Right ventricle myocardium inferior (tissue), 1 donor: ENCODE data around the gene RAP1A. TPM values are rescaled to one million over a fixed set of nuclear protein-coding genes. Genes with fewer than 3 reads are reported as not detected.

ENCODE experiments used
- ATAC-seq: fragments of 200-7000 bp; cut with Tn5 transposase; one replicate; pipeline ENCODE4 v1.9.1; 2020; ENCODE audit warnings: mild to moderate bottlenecking, moderate library complexity
- DNase-seq: peaks from one replicate; pipeline ENCODE4 v3.0.0; 2021; ENCODE audit errors: missing footprints
- intact Hi-C: fragments of 100-400 bp; cut with DNase I; formaldehyde crosslinking; loops from one replicate; pipeline ENCODE4 v1.11.0; 2022
- total RNA-seq: library from RNA; stranded (reverse); fragmentation: NEBNext Ultra II Directional; extraction: Animal tissue kit (Norgen Biotek cat#: 25700); gene quantifications from one replicate; pipeline ENCODE4 v1.2.1, GENCODE V29; 2021
- donor health status: DM: no; HTN: yes; CAD: no; lungs with severe emphysema.

Gene RAP1A
- total RNA-seq, 1 donor from 2014 or later, result 107 TPM

GRCh38 chr1:111725192-111725591 is 105.6 kb downstream of the RAP1A start:
- DNase-seq (peak; percentile 83), ATAC-seq (peak; percentile 64)
- intact Hi-C loops, result no loop called here

GRCh38 chr1:111727056-111727455 is 107.5 kb downstream of the RAP1A start:
- peak; percentile 69 for DNase-seq
- no peak for ATAC-seq
- intact Hi-C loops, result no loop called here

GRCh38 chr1:111729271-111729921 is 109.8 kb downstream of the RAP1A start:
- intact Hi-C loops, result loop anchor here (1.0 kb wide), 1 partner anchor 10 kb away; the partner anchor contains the start of gene INKA2
- ATAC-seq, result peak; percentile 55
- DNase-seq, result peak; percentile 84

GRCh38 chr1:111729946-111730681 is 110.5 kb downstream of the RAP1A start:
- DNase-seq (no peak), ATAC-seq (no peak)
- intact Hi-C loops, result loop anchor here (1.0 kb wide), 1 partner anchor 9 kb away; the partner anchor contains the start of gene INKA2

GRCh38 chr1:111730706-111731105 is 111.1 kb downstream of the RAP1A start:
- no peak for DNase-seq
- no peak for ATAC-seq
- intact Hi-C loops, result no loop called here

GRCh38 chr1:111731956-111732355 is 112.4 kb downstream of the RAP1A start:
- ATAC-seq, result no peak
- no peak for DNase-seq
- intact Hi-C loops, result no loop called here

- intact Hi-C loops, result no loop called here
- DNase-seq (no peak), ATAC-seq (no peak)
Measured at GRCh38 chr1:111732718-111733117, 113.1 kb downstream of the RAP1A start.

GRCh38 chr1:111733183-111733991 is 113.8 kb downstream of the RAP1A start:
- intact Hi-C loops, result no loop called here
- DNase-seq (peak; percentile 82), ATAC-seq (peak; percentile 58)

GRCh38 chr1:111733992-111734341 is 114.4 kb downstream of the RAP1A start:
- ATAC-seq (no peak), DNase-seq (no peak)
- intact Hi-C loops, result no loop called here

GRCh38 chr1:111734426-111734825 is 114.8 kb downstream of the RAP1A start:
- no peak for DNase-seq
- ATAC-seq, result no peak
- intact Hi-C loops, result no loop called here

- no peak for ATAC-seq
- DNase-seq, result no peak
- intact Hi-C loops, result no loop called here
Measured at GRCh38 chr1:111734856-111735255, 115.3 kb downstream of the RAP1A start.

- intact Hi-C loops, result no loop called here
- no peak for ATAC-seq
Measured at GRCh38 chr1:111735321-111735720, 115.7 kb downstream of the RAP1A start.

GRCh38 chr1:111735858-111736544 is 116.4 kb downstream of the RAP1A start:
- intact Hi-C loops, result no loop called here
- no peak for ATAC-seq
- DNase-seq, result no peak

More at GRCh38 chr1:111735321-111735720, 115.7 kb downstream of the RAP1A start:
- no peak for DNase-seq

GRCh38 chr1:111736548-111737215 is 117.1 kb downstream of the RAP1A start:
- peak; percentile 29 for ATAC-seq
- intact Hi-C loops, result no loop called here
- DNase-seq, result peak; percentile 87

GRCh38 chr1:111737216-111738132 is 117.9 kb downstream of the RAP1A start:
- DNase-seq (no peak), ATAC-seq (no peak)
- intact Hi-C loops, result no loop called here

GRCh38 chr1:111738133-111738435 is 118.5 kb downstream of the RAP1A start:
- ATAC-seq (no peak), DNase-seq (no peak)
- intact Hi-C loops, result no loop called here

GRCh38 chr1:111738436-111739193 is 119.0 kb downstream of the RAP1A start:
- ATAC-seq (peak; percentile 68), DNase-seq (peak; percentile 91)
- intact Hi-C loops, result loop anchor here (1.0 kb wide), 2 partner anchors 9 to 18 kb away; no protein-coding TSS in a partner anchor
